Parathyroid adenoma (tissue), 2 donors: ENCODE data around the gene RFNG.

Experiments used
- H2AFZ ChIP-seq: fragments of 300-600 bp; sonication (generic); one replicate; pipeline ENCODE4 v1.7.0; 2017; ENCODE audit warnings: antibody characterized with exemption, mild to moderate bottlenecking
- H3K27ac ChIP-seq: fragments of 300-600 bp; sonication (generic); one replicate; pipeline ENCODE4 v1.7.0; 2017
- H3K27me3 ChIP-seq: fragments of 300-600 bp; sonication (generic); one replicate; pipeline ENCODE4 v1.7.0; 2017; ENCODE audit warnings: low read length; ENCODE audit not compliant: control insufficient read depth, insufficient read depth
- H3K36me3 ChIP-seq: fragments of 300-600 bp; sonication (generic); one replicate; pipeline ENCODE4 v1.7.0; 2017; ENCODE audit warnings: low read length; ENCODE audit not compliant: control insufficient read depth, insufficient read depth
- H3K4me1 ChIP-seq: fragments of 300-600 bp; sonication (generic); one replicate; pipeline ENCODE4 v1.7.0; 2017; ENCODE audit warnings: control low read depth
- H3K4me2 ChIP-seq: fragments of 300-600 bp; sonication (generic); one replicate; pipeline ENCODE4 v1.7.0; 2017; ENCODE audit warnings: low read length
- H3K4me3 ChIP-seq: fragments of 300-600 bp; sonication (generic); one replicate; pipeline ENCODE4 v1.7.0; 2017; ENCODE audit warnings: low read depth, low read length
- H3K79me2 ChIP-seq: fragments of 300-600 bp; sonication (generic); one replicate; pipeline ENCODE4 v1.7.0; 2017; ENCODE audit warnings: control low read depth
- H3K9ac ChIP-seq: fragments of 300-600 bp; sonication (generic); one replicate; pipeline ENCODE4 v1.7.0; 2017; ENCODE audit warnings: mild to moderate bottlenecking
- H3K9me3 ChIP-seq: fragments of 300-600 bp; sonication (generic); one replicate; pipeline ENCODE4 v1.7.0; 2017; ENCODE audit warnings: low read length; ENCODE audit not compliant: control insufficient read depth
- CTCF ChIP-seq: fragments of 300-600 bp; sonication (generic); IDR thresholded peaks from one replicate; pipeline ENCODE4 v1.7.0; 2017; ENCODE audit warnings: antibody characterized with exemption, mild to moderate bottlenecking
- donor health status: primary hyperparathyroidism.

The RFNG gene

GRCh38 chr17:82047379-82047778, 4.2 kb downstream of the RFNG start:
- Histone ChIP-seq H3K4me3 (no peak overlapping the region), H3K27ac (no peak overlapping the region), H3K27me3 (no peaks in the 10 kb centered on the region), H3K9me3 (no peaks in the 10 kb centered on the region), H3K4me2 (no peak overlapping the region), H2AFZ (no peak overlapping the region), H3K9ac (no peak overlapping the region), H3K79me2 (no peaks in the 10 kb centered on the region), H3K4me1 (no peaks in the 10 kb centered on the region), H3K36me3 (no peaks in the 10 kb centered on the region)
- TF ChIP-seq CTCF = no peak

GRCh38 chr17:82046903-82047302, 4.7 kb downstream of the RFNG start:
- no peak overlapping the region for H3K9ac ChIP-seq
- no peaks in the 10 kb centered on the region for H3K27me3 ChIP-seq
- TF ChIP-seq CTCF = no peak

GRCh38 chr17:82045936-82046484, 5.6 kb downstream of the RFNG start:
- Histone ChIP-seq H3K27me3 (no peaks in the 10 kb centered on the region), H3K4me1 (no peaks in the 10 kb centered on the region), H3K36me3 (no peaks in the 10 kb centered on the region), H3K9ac (no peak overlapping the region), H2AFZ (no peak overlapping the region), H3K4me3 (no peak overlapping the region), H3K27ac (no peak overlapping the region), H3K4me2 (no peak overlapping the region), H3K9me3 (no peaks in the 10 kb centered on the region), H3K79me2 (no peaks in the 10 kb centered on the region)
- TF ChIP-seq CTCF = no peak

More at GRCh38 chr17:82046903-82047302, 4.7 kb downstream of the RFNG start:
- no peaks in the 10 kb centered on the region for H3K36me3 ChIP-seq
- no peaks in the 10 kb centered on the region for H3K79me2 ChIP-seq
- no peaks in the 10 kb centered on the region for H3K9me3 ChIP-seq
- H3K4me2 ChIP-seq = no peak overlapping the region
- no peak overlapping the region for H2AFZ ChIP-seq
- H3K4me1 ChIP-seq = no peaks in the 10 kb centered on the region
- H3K4me3 ChIP-seq = no peak overlapping the region
- no peak overlapping the region for H3K27ac ChIP-seq

- no peak for TF ChIP-seq CTCF
- Histone ChIP-seq H3K79me2 (no peaks in the 10 kb centered on the region), H3K36me3 (no peaks in the 10 kb centered on the region), H3K27ac (no peak overlapping the region), H3K9me3 (no peaks in the 10 kb centered on the region), H3K4me2 (no peak overlapping the region), H3K9ac (no peak overlapping the region), H3K4me1 (no peaks in the 10 kb centered on the region), H3K27me3 (no peaks in the 10 kb centered on the region), H3K4me3 (no peak overlapping the region), H2AFZ (no peak overlapping the region)
These were observed 8.1 kb downstream of the RFNG start for GRCh38 chr17:82043507-82043906.

- no peaks in the 10 kb centered on the region for H3K27me3 ChIP-seq
- no peaks in the 10 kb centered on the region for H3K9me3 ChIP-seq
- no peak overlapping the region for H3K9ac ChIP-seq
- no peaks in the 10 kb centered on the region for H3K4me1 ChIP-seq
- no peaks in the 10 kb centered on the region for H3K79me2 ChIP-seq
- H3K4me3 ChIP-seq = no peak overlapping the region
- no peak for TF ChIP-seq CTCF
- no peak overlapping the region for H2AFZ ChIP-seq
- H3K36me3 ChIP-seq = no peaks in the 10 kb centered on the region
- H3K27ac ChIP-seq = no peak overlapping the region
- no peak overlapping the region for H3K4me2 ChIP-seq
These were observed 9.0 kb downstream of the RFNG start for GRCh38 chr17:82042649-82043048.
